ENCODE results near the gene RRAS2. TPM values are rescaled to one million over a fixed set of nuclear protein-coding genes. Genes with fewer than 3 reads are reported as not detected.

The RRAS2 gene
- total and polyA plus RNA-seq, 7 donors: 15.5 to 48.5 (median 31.1) TPM

- Histone ChIP-seq H3K27me3 (peaks cover 0 to 11% (median 0%) of the 10 kb centered on the region in 3 donors), H3K4me3 (no peak overlapping the region), H3K27ac (no peak overlapping the region), H3K36me3 (no peaks in the 10 kb centered on the region), H3K4me1 (no peaks in the 10 kb centered on the region), H3K9me3 (no peaks in the 10 kb centered on the region)
- no peak for TF ChIP-seq EP300 (IDR thresholded peaks at IDR 0.05)
- TF ChIP-seq CTCF (IDR thresholded peaks at IDR 0.05): no peak
- TF ChIP-seq POLR2AphosphoS5 (IDR thresholded peaks at IDR 0.05): no peak
- TF ChIP-seq POLR2A (IDR thresholded peaks at IDR 0.05): no peak
- 77 to 86% methylated on average over 6 of the region's 6 CpGs for whole genome bisulfite sequencing, 2 donors
- intact Hi-C loops (cut with DNase I): no loop called here
- no peak for DNase-seq
Observed at GRCh38 chr11:14234446-14234845, 124.5 kb downstream of the RRAS2 start.

- Histone ChIP-seq H3K27me3 (peaks cover 0 to 11% (median 0%) of the 10 kb centered on the region in 3 donors), H3K27ac (no peak overlapping the region), H3K4me3 (no peak overlapping the region), H3K9me3 (no peaks in the 10 kb centered on the region), H3K36me3 (no peaks in the 10 kb centered on the region), H3K4me1 (no peaks in the 10 kb centered on the region)
- TF ChIP-seq POLR2AphosphoS5 (IDR thresholded peaks at IDR 0.05) (no peak), POLR2A (IDR thresholded peaks at IDR 0.05) (no peak), CTCF (IDR thresholded peaks at IDR 0.05) (no peak), EP300 (IDR thresholded peaks at IDR 0.05) (no peak)
- no peak for DNase-seq
- intact Hi-C loops (cut with DNase I): no loop called here
- 75 to 81% methylated on average over 6 of the region's 6 CpGs for WGBS, 2 donors
Observed at GRCh38 chr11:14232652-14233051, 126.3 kb downstream of the RRAS2 start.

- TF ChIP-seq CTCF (IDR thresholded peaks at IDR 0.05) (no peak), POLR2AphosphoS5 (IDR thresholded peaks at IDR 0.05) (no peak), POLR2A (IDR thresholded peaks at IDR 0.05) (no peak), EP300 (IDR thresholded peaks at IDR 0.05) (no peak)
- no peak overlapping the region for H3K27ac ChIP-seq
- no peaks in the 10 kb centered on the region for H3K36me3 ChIP-seq
- H3K27me3 ChIP-seq: peaks cover 0 to 11% (median 0%) of the 10 kb centered on the region in 3 donors
- DNase-seq: no peak
- H3K4me1 ChIP-seq: no peaks in the 10 kb centered on the region
- peaks cover 0 to 4% (median 0%) of the 10 kb centered on the region in 4 donors for H3K9me3 ChIP-seq
- intact Hi-C loops (cut with DNase I): no loop called here
- WGBS, 2 donors: 82 to 85% methylated on average over 6 of the region's 6 CpGs
- no peak overlapping the region for H3K4me3 ChIP-seq
Observed at GRCh38 chr11:14230407-14230806, 128.6 kb downstream of the RRAS2 start.

DNA sequence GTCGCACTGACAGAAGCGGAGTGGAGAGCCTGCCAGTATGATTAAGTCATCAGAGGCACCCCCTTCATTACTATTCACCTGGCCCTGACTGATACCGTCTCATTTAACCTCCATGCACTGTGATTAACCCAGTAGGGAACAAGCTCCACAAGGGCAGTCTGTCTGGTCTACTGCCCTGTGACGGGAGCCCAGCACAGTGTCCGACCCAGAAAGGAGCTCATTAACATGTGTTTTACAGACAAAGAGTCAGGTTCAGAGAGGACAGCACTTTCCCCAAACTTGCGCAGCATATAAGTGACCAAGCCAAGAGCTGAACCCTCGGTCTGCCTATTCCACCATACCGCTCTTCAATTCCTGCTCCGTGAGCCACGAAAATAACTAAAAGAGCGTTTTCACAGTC, 129.5 kb downstream of the RRAS2 start:
- Histone ChIP-seq H3K4me1 (no peaks in the 10 kb centered on the region), H3K9me3 (peaks cover 0 to 4% (median 0%) of the 10 kb centered on the region in 4 donors), H3K27me3 (peaks cover 0 to 11% (median 0%) of the 10 kb centered on the region in 3 donors), H3K27ac (no peak overlapping the region), H3K36me3 (no peaks in the 10 kb centered on the region), H3K4me3 (no peak overlapping the region)
- TF ChIP-seq CTCF (IDR thresholded peaks at IDR 0.05) (no peak), POLR2A (IDR thresholded peaks at IDR 0.05) (no peak), POLR2AphosphoS5 (IDR thresholded peaks at IDR 0.05) (no peak), EP300 (IDR thresholded peaks at IDR 0.05) (no peak)
- DNase-seq: no peak
- intact Hi-C loops (cut with DNase I): no loop called here
- WGBS, 2 donors: 89 to 93% methylated on average over 11 of the region's 11 CpGs

DNA sequence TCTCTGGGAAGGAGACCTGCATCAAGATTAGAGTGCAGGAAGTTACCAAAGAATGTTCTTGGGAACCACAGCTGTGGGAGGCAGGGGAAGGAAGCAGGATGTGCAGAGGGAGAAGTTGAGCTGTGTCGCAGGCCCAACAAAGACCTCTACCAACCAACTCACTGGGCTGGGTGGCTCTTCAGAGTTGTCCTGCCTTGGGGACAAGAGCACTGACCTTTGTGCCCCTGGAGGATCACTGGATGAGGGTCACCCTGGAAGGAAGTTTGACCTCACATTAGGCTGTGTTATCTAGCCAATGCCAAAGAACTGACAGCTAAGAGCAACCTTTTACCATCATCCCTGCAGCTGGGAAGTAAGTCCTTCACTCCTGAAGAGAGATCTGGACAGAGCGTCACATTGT, 130.6 kb downstream of the RRAS2 start:
- no peak overlapping the region for H3K4me3 ChIP-seq
- WGBS, 2 donors: 76 to 93% methylated on average over 2 of the region's 2 CpGs
- H3K27ac ChIP-seq: no peak overlapping the region
- H3K9me3 ChIP-seq: peaks cover 0 to 4% (median 0%) of the 10 kb centered on the region in 4 donors
- peaks cover 0 to 11% (median 0%) of the 10 kb centered on the region in 3 donors for H3K27me3 ChIP-seq
- no peak for DNase-seq
- no peaks in the 10 kb centered on the region for H3K36me3 ChIP-seq
- TF ChIP-seq POLR2AphosphoS5 (IDR thresholded peaks at IDR 0.05): no peak
- H3K4me1 ChIP-seq: peaks cover 0 to 10% (median 3%) of the 10 kb centered on the region in 4 donors
- intact Hi-C loops (cut with DNase I): no loop called here

Other genes starting within 250 kb of the RRAS2 start
- gene COPB1, start 140.6 kb upstream of the RRAS2 start, total RNA-seq: 100 to 1,000 TPM in 1 of 4 donors, 10 to 100 TPM in 3; 70.2 to 103 (median 76.3) TPM
- gene COPB1, start 140.6 kb upstream of the RRAS2 start, polyA plus RNA-seq: 10 to 100 TPM; 54.6 to 65.5 (median 57.7) TPM
- 100 to 1,000 TPM; 109 to 137 (median 123) TPM for gene PSMA1, start 161.2 kb upstream of the RRAS2 start, total RNA-seq
- 100 to 1,000 TPM; 137 to 170 (median 145) TPM for gene PSMA1, start 161.2 kb upstream of the RRAS2 start, polyA plus RNA-seq